Measurements from ENCODE around the gene NCAPG2.

GRCh38 chr7:158707610-158708009 lies 3.0 kb upstream of the NCAPG2 start:
- TF ChIP-seq CTCF (conservative IDR thresholded peaks at IDR 0.05; ENCODE audit: low read length) = no peak
- TF ChIP-seq EZH2phosphoT487 (IDR thresholded peaks at IDR 0.05; ENCODE audit: borderline replicate concordance, low read depth, low read length) = no peak
